HepG2 (cell line): Measurements from ENCODE around the gene DIPK1C. TPM values are rescaled to one million over a fixed set of nuclear protein-coding genes. Genes with fewer than 3 reads are reported as not detected.

Source experiments
- ATAC-seq: fragments of 200-7000 bp; cut with Tn5 transposase; 3 replicates; pipeline ENCODE4 v1.9.1; 2020; ENCODE audit warnings: mild to moderate bottlenecking, moderate library complexity
- BruUV-seq: library from RNA; stranded (reverse); fragments of 400-500 nt; replicated peaks from 2 replicates; lab custom pipeline; 2021; lab: Mats Ljungman, UMichigan
- CTCF ChIA-PET: fragments of 300-600 bp; formaldehyde crosslinking; extraction: SDS; loops from one replicate; lab custom pipeline; 2021; ENCODE audit warnings: low total read pairs, inconsistent platforms, low intra/inter-chr PET ratio; lab: Yijun Ruan, JAX
- POLR2A ChIA-PET: fragments of 350-600 bp; sonication (Branson Sonifier 250); formaldehyde crosslinking; loops from one replicate; lab custom pipeline; 2020; ENCODE audit warnings: antibody characterized with exemption, inconsistent platforms; lab: Yijun Ruan, JAX
- DNase-seq: peaks from one replicate; pipeline ENCODE4 v3.0.0-alpha.2; 2015; ENCODE audit warnings: low spot score
- FAIRE-seq: peaks from 3 replicates; lab custom pipeline; 2011; peaks lifted over from hg19 to GRCh38; lab: Jason Lieb, UNC
- H2AFZ ChIP-seq: one replicate; pipeline ENCODE4 v1.6.1; 2011; ENCODE audit warnings: low read length, inconsistent platforms
- H3K27ac ChIP-seq: fragments of 300-600 bp; 3 replicates; pipeline ENCODE4 v1.8.0; 2011; ENCODE audit warnings: mixed run types, mild to moderate bottlenecking, mixed read lengths, low read length, inconsistent platforms; ENCODE audit not compliant: insufficient read depth; ENCODE audit errors: extremely low read length
- H3K27me3 ChIP-seq, 2 experiments: fragments of 200-600 bp in 1 of 2; 2 replicates in 1 of 2; 3 replicates in 1 of 2; pipeline versions ENCODE4 v1.6.0 to v1.8.0; 2011; ENCODE audit warnings: low read length in 2 of 2, mild to moderate bottlenecking in 2 of 2, moderate library complexity in 2 of 2, inconsistent platforms in 1 of 2; ENCODE audit not compliant: insufficient read depth in 2 of 2, control insufficient read depth in 1 of 2
- H3K36me3 ChIP-seq, 2 experiments: fragments of 200-600 bp in 1 of 2; replicated peaks in 1 of 2; 2 replicates in 1 of 2; 3 replicates in 1 of 2; pipeline versions ENCODE4 v1.5.1 to v1.8.0; 2011; ENCODE audit warnings: low read length in 2 of 2, inconsistent platforms in 1 of 2; ENCODE audit not compliant: insufficient read depth in 2 of 2, control insufficient read depth in 1 of 2
- H3K4me1 ChIP-seq: 2 replicates; pipeline ENCODE4 v1.5.1; 2012; ENCODE audit warnings: low read length, inconsistent platforms; ENCODE audit not compliant: insufficient read depth
- H3K4me2 ChIP-seq: 2 replicates; pipeline ENCODE4 v1.6.0; 2011; ENCODE audit warnings: low read depth, low read length, inconsistent platforms
- H3K4me3 ChIP-seq, 3 experiments: fragments of 200-600 bp in 1 of 3; sonication (generic), shearing (Covaris generic) in 1 of 3; replicated peaks in 1 of 3; 2 replicates each; pipeline ENCODE4 v1.5.1; 2011 to 2016; ENCODE audit warnings: low read length in 3 of 3, inconsistent platforms in 2 of 3, low read depth in 2 of 3, mild to moderate bottlenecking in 2 of 3, control low read depth in 1 of 3, mixed read lengths in 1 of 3; ENCODE audit not compliant: insufficient read depth in 1 of 3
- H3K79me2 ChIP-seq: one replicate; pipeline ENCODE4 v1.6.1; 2011; ENCODE audit warnings: low read length, inconsistent platforms; ENCODE audit not compliant: insufficient read depth
- H3K9ac ChIP-seq: 2 replicates; pipeline ENCODE4 v1.6.0; 2011; ENCODE audit warnings: mild to moderate bottlenecking, low read depth, low read length, inconsistent platforms; ENCODE audit not compliant: insufficient read depth
- H3K9me3 ChIP-seq: 2 replicates; pipeline ENCODE4 v1.5.1; 2012; ENCODE audit warnings: mild to moderate bottlenecking, low read length
- H4K20me1 ChIP-seq: 2 replicates; pipeline ENCODE4 v1.6.0; 2011; ENCODE audit warnings: inconsistent platforms, mild to moderate bottlenecking, low read length, moderate library complexity; ENCODE audit not compliant: insufficient read depth
- CCAR2 ChIP-seq: fragments of 200-400 bp; formaldehyde crosslinking; optimal IDR thresholded peaks from 2 replicates; pipeline ENCODE3; 2018; ENCODE audit warnings: low read depth, mild to moderate bottlenecking, low read length, moderate library complexity
- GTF3A ChIP-seq: sonication (generic); formaldehyde crosslinking; conservative IDR thresholded peaks from 2 replicates; pipeline ENCODE4 v1.4.0; 2020; ENCODE audit warnings: mild to moderate bottlenecking, missing genetic modification reagents
- MZF1 ChIP-seq: sonication (generic); formaldehyde crosslinking; IDR thresholded peaks from 2 replicates; pipeline ENCODE4 v1.8.1; 2023; ENCODE audit warnings: mild to moderate bottlenecking, missing genetic modification reagents, borderline replicate concordance
- PHB2 ChIP-seq: fragments of 450-650 bp; IDR thresholded peaks from 2 replicates; pipeline ENCODE4 v1.6.1; 2018; ENCODE audit not compliant: partially characterized antibody
- RBFOX2 ChIP-seq: fragments of 200-400 bp; formaldehyde crosslinking; IDR thresholded peaks from 2 replicates; pipeline ENCODE4 v1.6.1; 2017; ENCODE audit warnings: low read depth, mild to moderate bottlenecking, low read length
- RELA ChIP-seq: sonication (generic); formaldehyde crosslinking; IDR thresholded peaks from 2 replicates; pipeline ENCODE4 v1.4.0; 2020; ENCODE audit warnings: missing genetic modification reagents
- RXRA ChIP-seq: sonication (generic); formaldehyde crosslinking; IDR thresholded peaks from 2 replicates; pipeline ENCODE4 v1.5.1; 2020; ENCODE audit warnings: missing genetic modification reagents
- SIN3A ChIP-seq: IDR thresholded peaks from 2 replicates; pipeline ENCODE4 v1.6.1; 2011; ENCODE audit warnings: low read depth, mild to moderate bottlenecking, control low read depth, low read length, borderline replicate concordance
- TBL1XR1 ChIP-seq: fragments of 150-350 bp; IDR thresholded peaks from 2 replicates; pipeline ENCODE4 v1.6.1; 2014; ENCODE audit warnings: borderline replicate concordance, low read length; ENCODE audit not compliant: partially characterized antibody
- TFAP4 ChIP-seq: sonication (generic); IDR thresholded peaks from 2 replicates; pipeline ENCODE4 v1.6.1; 2016; ENCODE audit warnings: low read depth, borderline replicate concordance
- XBP1 ChIP-seq: sonication (generic); formaldehyde crosslinking; IDR thresholded peaks from 2 replicates; pipeline ENCODE4 v1.5.0; 2020; ENCODE audit warnings: missing genetic modification reagents
- ZBTB42 ChIP-seq: sonication (generic); formaldehyde crosslinking; IDR thresholded peaks from 2 replicates; pipeline ENCODE4 v1.5.0; 2020; ENCODE audit warnings: mild to moderate bottlenecking, missing genetic modification reagents
- ZFP91 ChIP-seq: sonication (generic); formaldehyde crosslinking; IDR thresholded peaks from 2 replicates; pipeline ENCODE4 v1.9.0; 2022; ENCODE audit warnings: missing genetic modification reagents, mild to moderate bottlenecking, borderline replicate concordance
- ZNF317 ChIP-seq: sonication (generic); formaldehyde crosslinking; IDR thresholded peaks from 2 replicates; pipeline ENCODE4 v1.5.0; 2020; ENCODE audit warnings: mild to moderate bottlenecking, missing genetic modification reagents
- ZNF547 ChIP-seq: sonication (generic); formaldehyde crosslinking; IDR thresholded peaks from 2 replicates; pipeline ENCODE4 v1.5.1; 2020; ENCODE audit warnings: mild to moderate bottlenecking, missing genetic modification reagents
- ZNF552 ChIP-seq: sonication (generic); formaldehyde crosslinking; IDR thresholded peaks from 2 replicates; pipeline ENCODE4 v1.9.0; 2022; ENCODE audit warnings: missing genetic modification reagents, mild to moderate bottlenecking, borderline replicate concordance
- ZNF569 ChIP-seq: sonication (generic); formaldehyde crosslinking; IDR thresholded peaks from 2 replicates; pipeline ENCODE4 v1.5.0; 2020; ENCODE audit warnings: mild to moderate bottlenecking, missing genetic modification reagents, moderate library complexity, borderline replicate concordance
- WGBS: methylation state at CpG from one replicate; pipeline ENCODE4 v1.1.6; 2017; ENCODE audit warnings: low lambda C conversion rate; 5-methylcytosine and 5-hydroxymethylcytosine counted together
- in situ Hi-C: cut with HindIII; loops from 2 replicates; pipeline ENCODE4 v1.10.0; 2017; ENCODE audit warnings: low pct_unique_long_range_greater_than_20kb; ENCODE audit not compliant: extremely low pct_ligation_motif_present
- intact Hi-C: fragments of 100-400 bp; cut with micrococcal nuclease; formaldehyde crosslinking; loops from one replicate; pipeline ENCODE4 v1.10.0; 2022; ENCODE audit not compliant: unreplicated experiment
- polyA plus RNA-seq, 8 experiments: library from polyadenylated mRNA; depleted of rRNA in 3 of 8; stranded (reverse) in 7 of 8; unstranded in 1 of 8; fragments of >200 nt; fragmentation: Illumina TruSeq in 4 of 8; extraction: Trizol in 4 of 8; gene quantifications; 2 replicates each; pipeline versions ENCODE4 v1.2.1 to v1.2.3, GENCODE V29; 2011 to 2016; ENCODE audit warnings: low read depth in 4 of 8, missing spikeins in 1 of 8, mixed read lengths in 1 of 8; ENCODE audit not compliant: insufficient read depth in 1 of 8
- total RNA-seq, 5 experiments: library from RNA; depleted of rRNA; stranded (reverse); fragments of >200 nt; fragmentation: Illumina TruSeq; extraction: Trizol; gene quantifications; 2 replicates each; pipeline ENCODE4 v1.2.3, GENCODE V29; 2016; ENCODE audit warnings: low read depth in 1 of 5

Gene DIPK1C
- total and polyA plus RNA-seq, 2 of the 13 experiments (the other 11 are each of a cell fraction or from before 2014, with no cell fraction given), result 1.8 TPM; not detected in 1

- Histone ChIP-seq H3K9me3 (no peaks in the 10 kb centered on the region), H3K4me2 (no peak overlapping the region), H3K79me2 (no peaks in the 10 kb centered on the region), H3K27me3 (no peaks in the 10 kb centered on the region), H3K9ac (no peak overlapping the region), H3K4me1 (peaks cover 10% of the 10 kb centered on the region), H3K27ac (no peak overlapping the region), H4K20me1 (no peaks in the 10 kb centered on the region), H2AFZ (no peak overlapping the region), H3K4me3 (no peak overlapping the region), H3K36me3 (peaks cover 29 to 84% of the 10 kb centered on the region in 2 experiments)
- no peak for FAIRE-seq
- DNase-seq, result no peak
- 99% methylated on average over 15 of the region's 16 CpGs for WGBS
- intact Hi-C loops (no loop called here), in situ Hi-C loops (no loop called here)
- BruUV-seq, result no TSS peak
- ChIA-PET POLR2A (interaction anchor here (1.1 kb wide), 1 partner anchor 35 kb away, joined by 3 read pairs; no protein-coding TSS in a partner anchor), CTCF (no interaction called here)
- ATAC-seq, result no peak
- TF ChIP-seq RBFOX2 (peak; percentile 49; the same call in 1 of the 2 replicates), ZBTB42 (no peak)
- TF ChIP-seq, all 625 proteins: peak for 1
These were observed 48.7 kb upstream of the DIPK1C start for GRCh38 chr18:74505776-74506175.

GRCh38 chr18:74503137-74503536, 46.0 kb upstream of the DIPK1C start:
- ChIA-PET CTCF (no interaction called here), POLR2A (no interaction called here)
- no peak overlapping the region for H3K4me3 ChIP-seq
- H3K36me3 ChIP-seq, result peaks cover 22 to 59% of the 10 kb centered on the region in 2 experiments
- no peak for FAIRE-seq
- no TSS peak for BruUV-seq
- H3K4me1 ChIP-seq, result peaks cover 21% of the 10 kb centered on the region
- ATAC-seq, result no peak
- intact Hi-C loops, result no loop called here
- no peak overlapping the region for H3K9ac ChIP-seq
- WGBS, result 98% methylated on average over 4 of the region's 4 CpGs
- H3K79me2 ChIP-seq, result peaks cover 18% of the 10 kb centered on the region
- H3K27me3 ChIP-seq, result no peaks in the 10 kb centered on the region
- H2AFZ ChIP-seq, result no peak overlapping the region
- H3K9me3 ChIP-seq, result no peaks in the 10 kb centered on the region
- H3K27ac ChIP-seq, result no peak overlapping the region
- TF ChIP-seq TFAP4 (no peak), ZFP91 (no peak), GTF3A (CRISPR knock-in tag) (no peak), ZNF569 (CRISPR knock-in tag) (no peak), RELA (no peak), SIN3A (no peak), PHB2 (no peak), ZNF547 (CRISPR knock-in tag) (no peak), RXRA (CRISPR knock-in tag) (no peak), CCAR2 (no peak), ZNF317 (CRISPR knock-in tag) (no peak), XBP1 (no peak), TBL1XR1 (no peak), MZF1 (CRISPR knock-in tag) (no peak), ZNF552 (CRISPR knock-in tag) (no peak)
- in situ Hi-C loops, result no loop called here
- no peak overlapping the region for H3K4me2 ChIP-seq
- H4K20me1 ChIP-seq, result no peaks in the 10 kb centered on the region
- DNase-seq, result no peak
